Ascending aorta (tissue), 2 donors: Measurements from ENCODE around the gene SEPTIN10. TPM values are rescaled to one million over a fixed set of nuclear protein-coding genes. Genes with fewer than 3 reads are reported as not detected.

Experiments used
- DNase-seq, 2 donors: peaks; one replicate each; pipeline ENCODE4 v3.0.0-alpha.2; 2019; ENCODE audit warnings: low spot score in 2 of 2
- H3K27ac ChIP-seq, 2 donors: fragments of 200-600 bp; sonication (generic); one replicate each; pipeline ENCODE4 v1.5.1; 2016 to 2017; ENCODE audit warnings: mild to moderate bottlenecking in 1 of 2
- H3K27me3 ChIP-seq: fragments of 200-600 bp; sonication (generic); one replicate; pipeline ENCODE4 v1.5.1; 2017
- H3K36me3 ChIP-seq, 2 donors: fragments of 200-600 bp; sonication (generic); one replicate each; pipeline ENCODE4 v1.5.1; 2016
- H3K4me1 ChIP-seq, 2 donors: fragments of 200-600 bp; sonication (generic); one replicate each; pipeline ENCODE4 v1.5.1; 2016 to 2017; ENCODE audit warnings: mild to moderate bottlenecking in 1 of 2
- H3K4me3 ChIP-seq, 2 donors: fragments of 200-600 bp; sonication (generic); one replicate each; pipeline ENCODE4 v1.5.1; 2016 to 2017; ENCODE audit warnings: mild to moderate bottlenecking in 1 of 2
- H3K9me3 ChIP-seq, 2 donors: fragments of 200-600 bp; sonication (generic); one replicate each; pipeline ENCODE4 v1.5.1; 2016
- CTCF ChIP-seq, 3 experiments: fragments of 200-600 bp in 2 of 3; fragments of 450-650 bp in 1 of 3; sonication (generic) in 2 of 3; IDR thresholded peaks; one replicate each; pipeline ENCODE4 v1.5.1; 2016 to 2019; ENCODE audit warnings: antibody characterized with exemption in 3 of 3, mild to moderate bottlenecking in 1 of 3, moderate library complexity in 1 of 3
- intact Hi-C: fragments of 100-400 bp; cut with DNase I; formaldehyde crosslinking; loops from one replicate; pipeline ENCODE4 v1.15.1; 2023
- total RNA-seq: library from RNA; depleted of rRNA; stranded (reverse); fragments of >200 nt; gene quantifications from one replicate; pipeline ENCODE4 v1.1.0, GENCODE V29; 2016

The SEPTIN10 gene
- total RNA-seq, 1 donor from 2014 or later = 59.0 TPM

- TF ChIP-seq CTCF (IDR thresholded peaks at IDR 0.05) = no peak
- no peak for DNase-seq
- Histone ChIP-seq H3K9me3 (no peaks in the 10 kb centered on the region), H3K27ac (no peak overlapping the region), H3K4me1 (no peaks in the 10 kb centered on the region), H3K4me3 (no peak overlapping the region), H3K36me3 (no peaks in the 10 kb centered on the region), H3K27me3 (no peaks in the 10 kb centered on the region)
- intact Hi-C loops = no loop called here
Measured at GRCh38 chr2:109531896-109532727, 81.7 kb downstream of the SEPTIN10 start.

- no peak for TF ChIP-seq CTCF (IDR thresholded peaks at IDR 0.05)
- Histone ChIP-seq H3K9me3 (no peaks in the 10 kb centered on the region), H3K27ac (no peak overlapping the region), H3K4me3 (no peak overlapping the region), H3K27me3 (no peaks in the 10 kb centered on the region), H3K36me3 (no peaks in the 10 kb centered on the region), H3K4me1 (no peaks in the 10 kb centered on the region)
- intact Hi-C loops = no loop called here
- DNase-seq = peak in 1 of 2 donors; percentile 31
Measured at GRCh38 chr2:109531221-109531620, 82.5 kb downstream of the SEPTIN10 start.

DNA sequence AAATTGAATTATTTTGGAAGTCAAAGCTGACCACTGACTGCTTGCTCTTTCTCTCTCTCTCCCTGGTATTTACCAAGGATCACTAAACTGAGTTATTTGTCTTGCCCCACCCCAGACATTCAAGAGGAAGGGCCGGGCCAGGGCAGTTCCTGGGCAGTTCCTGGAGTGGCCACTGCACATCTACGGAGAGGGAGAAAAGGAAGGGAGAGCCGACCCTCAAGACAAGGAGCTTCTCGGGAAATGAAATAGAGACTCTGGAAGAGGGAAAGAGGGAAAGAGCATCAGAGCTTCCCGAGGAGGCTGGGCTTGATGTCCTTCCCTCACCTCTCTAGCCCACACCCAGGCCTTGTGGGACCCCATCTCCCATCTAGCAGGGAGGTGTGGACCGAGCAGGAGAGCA lies 83.1 kb downstream of the SEPTIN10 start:
- no peaks in the 10 kb centered on the region for H3K27me3 ChIP-seq
- no peaks in the 10 kb centered on the region for H3K9me3 ChIP-seq
- DNase-seq = peak in 1 of 2 donors; percentile 22
- no peak for TF ChIP-seq CTCF (IDR thresholded peaks at IDR 0.05)
- H3K4me3 ChIP-seq = no peak overlapping the region
- no peaks in the 10 kb centered on the region for H3K4me1 ChIP-seq
- H3K36me3 ChIP-seq = no peaks in the 10 kb centered on the region
- intact Hi-C loops = no loop called here
- H3K27ac ChIP-seq = no peak overlapping the region

DNA sequence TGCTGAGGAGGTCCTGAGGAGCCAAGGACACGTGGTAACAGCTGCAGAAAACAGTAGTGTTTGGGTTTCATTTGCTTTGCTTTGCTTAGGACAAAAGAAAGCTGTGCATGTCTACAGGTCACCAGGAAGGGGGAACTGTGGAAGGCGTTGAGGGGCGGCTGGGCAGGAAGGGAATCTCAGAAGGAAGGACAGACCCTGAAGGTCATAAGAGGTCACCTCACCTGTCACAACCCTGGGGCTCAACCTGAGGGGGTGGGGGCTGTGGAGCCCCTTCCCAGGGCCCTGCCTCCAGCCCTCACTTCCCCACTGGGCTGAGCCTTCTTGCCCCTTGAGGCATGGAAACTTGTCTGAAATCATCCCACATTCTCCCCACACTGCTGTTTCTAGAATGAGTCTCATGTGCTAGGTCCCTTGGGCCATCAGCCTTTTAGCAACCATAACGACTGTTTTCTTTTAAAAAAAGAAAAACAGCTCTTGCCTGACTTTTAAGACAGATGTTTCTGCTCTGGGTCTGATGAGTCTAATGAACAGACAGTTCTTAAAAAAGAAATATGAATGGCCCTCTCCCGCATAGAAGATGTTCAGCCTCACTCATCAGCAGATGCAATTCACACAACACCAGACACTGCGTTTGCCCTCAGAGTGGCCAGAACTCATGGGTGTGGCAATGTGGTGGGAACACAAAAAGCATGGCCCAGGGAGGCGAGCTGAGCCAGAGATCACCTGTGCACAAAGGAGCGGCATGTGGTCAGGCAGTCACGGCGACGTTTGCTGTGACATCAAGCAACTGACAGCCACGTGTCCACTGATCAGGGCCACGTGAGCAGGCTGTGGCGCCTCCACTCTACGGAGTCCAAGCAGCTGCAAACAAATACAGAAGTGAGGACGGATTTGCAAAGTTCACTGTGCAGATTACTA lies 84.0 kb downstream of the SEPTIN10 start:
- Histone ChIP-seq H3K36me3 (no peaks in the 10 kb centered on the region), H3K9me3 (no peaks in the 10 kb centered on the region), H3K4me3 (no peak overlapping the region), H3K27ac (no peak overlapping the region), H3K27me3 (no peaks in the 10 kb centered on the region), H3K4me1 (no peaks in the 10 kb centered on the region)
- peak in 1 of 2 donors; percentile 41 for DNase-seq
- intact Hi-C loops = no loop called here
- TF ChIP-seq CTCF (IDR thresholded peaks at IDR 0.05) = no peak

GRCh38 chr2:109528811-109529501 lies 84.8 kb downstream of the SEPTIN10 start:
- intact Hi-C loops = no loop called here
- H3K4me1 ChIP-seq = no peaks in the 10 kb centered on the region
- no peak overlapping the region for H3K27ac ChIP-seq
- no peak overlapping the region for H3K4me3 ChIP-seq
- H3K9me3 ChIP-seq = no peaks in the 10 kb centered on the region
- H3K27me3 ChIP-seq = no peaks in the 10 kb centered on the region
- DNase-seq = peak in 1 of 2 donors; percentile 50
- no peak for TF ChIP-seq CTCF (IDR thresholded peaks at IDR 0.05)
- no peaks in the 10 kb centered on the region for H3K36me3 ChIP-seq
